Measurements from ENCODE around the gene MCC. TPM values are rescaled to one million over a fixed set of nuclear protein-coding genes. Genes with fewer than 3 reads are reported as not detected.

MCC gene
- total RNA-seq, 1 experiment from 2014 or later: 7.6 TPM

DNA sequence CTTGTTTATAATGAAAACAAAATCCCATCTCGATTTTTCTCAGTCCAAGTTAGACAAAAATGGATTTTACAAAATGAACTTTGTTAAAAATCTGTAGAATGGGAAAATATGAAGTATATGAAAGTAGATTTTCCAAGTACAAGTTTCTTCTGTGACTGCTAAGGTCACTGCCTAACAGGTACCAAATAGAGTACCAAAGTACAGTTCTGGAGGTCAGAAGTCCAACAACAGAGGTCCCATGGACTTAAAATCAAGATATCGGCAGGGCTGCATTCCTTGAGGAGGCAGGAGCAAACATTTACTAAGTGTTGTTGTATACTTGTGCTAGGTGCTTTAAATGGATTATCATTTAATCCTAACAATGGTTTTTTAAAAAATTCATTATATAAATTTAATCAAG is 31.2 kb upstream of the MCC start:
- H2AK5ac ChIP-seq (ENCODE audit: insufficient read length, low read length): no peak overlapping the region
- H3K4me1 Mint-ChIP-seq: peaks cover 12 to 17% of the 10 kb centered on the region in 2 experiments
- H2BK120ac ChIP-seq (ENCODE audit: low read depth, low read length, poor library complexity, severe bottlenecking): no peak overlapping the region
- H3K14ac ChIP-seq (ENCODE audit: insufficient read depth, low read length): no peak overlapping the region
- no peak overlapping the region for H2BK12ac ChIP-seq (ENCODE audit: insufficient read length, low read depth, low read length)
- H2BK20ac ChIP-seq (ENCODE audit: low read depth, low read length, poor library complexity, severe bottlenecking): no peak overlapping the region
- no peaks in the 10 kb centered on the region for H3K9me3 Mint-ChIP-seq
- H3K27me3 ChIP-seq (ENCODE audit: insufficient read depth, low read length): no peaks in the 10 kb centered on the region
- no peak overlapping the region for H3K4ac ChIP-seq (ENCODE audit: low read depth, low read length)
- no peak overlapping the region for H4K91ac ChIP-seq (ENCODE audit: insufficient read length, low read depth, low read length)
- no peak overlapping the region for H2AFZ ChIP-seq (ENCODE audit: low read length)
- H3K4me2 ChIP-seq (ENCODE audit: insufficient read depth, insufficient read length, low read length): no peak overlapping the region
- H3K23ac ChIP-seq (ENCODE audit: insufficient read length, low read depth, low read length): no peak overlapping the region
- peaks cover 13 to 46% (median 30%) of the 10 kb centered on the region in 3 experiments; a peak in 6 of 7 replicates for H3K36me3 Mint-ChIP-seq (ENCODE audit: insufficient read depth in 1 of 3, low read depth in 3 of 3)
- TF ChIP-seq, protein P1, sequence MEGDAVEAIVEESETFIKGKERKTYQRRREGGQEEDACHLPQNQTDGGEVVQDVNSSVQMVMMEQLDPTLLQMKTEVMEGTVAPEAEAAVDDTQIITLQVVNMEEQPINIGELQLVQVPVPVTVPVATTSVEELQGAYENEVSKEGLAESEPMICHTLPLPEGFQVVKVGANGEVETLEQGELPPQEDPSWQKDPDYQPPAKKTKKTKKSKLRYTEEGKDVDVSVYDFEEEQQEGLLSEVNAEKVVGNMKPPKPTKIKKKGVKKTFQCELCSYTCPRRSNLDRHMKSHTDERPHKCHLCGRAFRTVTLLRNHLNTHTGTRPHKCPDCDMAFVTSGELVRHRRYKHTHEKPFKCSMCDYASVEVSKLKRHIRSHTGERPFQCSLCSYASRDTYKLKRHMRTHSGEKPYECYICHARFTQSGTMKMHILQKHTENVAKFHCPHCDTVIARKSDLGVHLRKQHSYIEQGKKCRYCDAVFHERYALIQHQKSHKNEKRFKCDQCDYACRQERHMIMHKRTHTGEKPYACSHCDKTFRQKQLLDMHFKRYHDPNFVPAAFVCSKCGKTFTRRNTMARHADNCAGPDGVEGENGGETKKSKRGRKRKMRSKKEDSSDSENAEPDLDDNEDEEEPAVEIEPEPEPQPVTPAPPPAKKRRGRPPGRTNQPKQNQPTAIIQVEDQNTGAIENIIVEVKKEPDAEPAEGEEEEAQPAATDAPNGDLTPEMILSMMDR (conservative IDR thresholded peaks at IDR 0.05): no peak
- no peaks in the 10 kb centered on the region for H3K4me1 ChIP-seq (ENCODE audit: insufficient read depth, low read length)
- H4K20me1 ChIP-seq (ENCODE audit: control insufficient read depth, insufficient read depth, insufficient read length): no peaks in the 10 kb centered on the region
- no peak overlapping the region for H2BK5ac ChIP-seq (ENCODE audit: insufficient read length, low read length)
- H3K56ac ChIP-seq (ENCODE audit: insufficient read length, low read depth, low read length): no peak overlapping the region
- H3K27ac ChIP-seq (ENCODE audit: insufficient read length, low read depth, low read length): no peak overlapping the region
- H4K8ac ChIP-seq (replicated peaks; ENCODE audit: insufficient read length, low read depth, low read length): no peak overlapping the region
- H3K23me2 ChIP-seq (ENCODE audit: insufficient read length, low read depth, low read length, poor library complexity, severe bottlenecking): peaks cover under 1% of the 10 kb centered on the region
- H3K9ac ChIP-seq (ENCODE audit: extremely low read depth, insufficient read length, low read length): no peak overlapping the region
- H3K27me3 Mint-ChIP-seq (ENCODE audit: low read depth): no peaks in the 10 kb centered on the region
- H3K79me1 ChIP-seq (ENCODE audit: insufficient read depth, low read depth, low read length, poor library complexity, severe bottlenecking): no peaks in the 10 kb centered on the region
- no peak for DNase-seq
- no peak overlapping the region for H4K5ac ChIP-seq (ENCODE audit: insufficient read length, low read depth, low read length)
- H3K4me3 Mint-ChIP-seq: no peak overlapping the region
- WGBS (ENCODE audit: extremely low coverage, insufficient read length, low lambda C conversion rate): no CpG with 5 or more reads among the region's 2 CpGs
- H3T11ph ChIP-seq (ENCODE audit: low read length): no peak overlapping the region
- H3K9me3 ChIP-seq (ENCODE audit: control insufficient read depth, low read depth, low read length): no peaks in the 10 kb centered on the region
- no peak overlapping the region for H3K18ac ChIP-seq (ENCODE audit: insufficient read length, low read depth, low read length)
- H3K27ac Mint-ChIP-seq: no peak overlapping the region; a peak in 1 of 7 replicates
- H2BK15ac ChIP-seq (ENCODE audit: low read depth, low read length): no peak overlapping the region
- no peaks in the 10 kb centered on the region for H3K79me2 ChIP-seq (ENCODE audit: insufficient read depth, low read length)

Data from H9 (cell line).